GM18909 (cell line): ENCODE results near the gene MARCHF6.
A peak's percentile ranks its signal among the peaks of the same experiment; 100 is the strongest.
"Not testable (repeated sequence)": the region's sequence is repeated elsewhere in the genome, so short reads cannot be mapped to it uniquely, and the experiment has no call there.

ENCODE experiments used
- ATAC-seq: cut with Tn5 transposase; IDR thresholded peaks from one replicate; pipeline ENCODE4 v1.9.1; 2021; ENCODE audit warnings: mild to moderate bottlenecking; ENCODE audit not compliant: unreplicated experiment, poor library complexity

Gene MARCHF6

GRCh38 chr5:10374046-10375022, 20.8 kb downstream of the MARCHF6 start:
- ATAC-seq = peak; percentile 68

- not testable (repeated sequence) for ATAC-seq
Observed at GRCh38 chr5:10375146-10375545, 21.7 kb downstream of the MARCHF6 start.

DNA sequence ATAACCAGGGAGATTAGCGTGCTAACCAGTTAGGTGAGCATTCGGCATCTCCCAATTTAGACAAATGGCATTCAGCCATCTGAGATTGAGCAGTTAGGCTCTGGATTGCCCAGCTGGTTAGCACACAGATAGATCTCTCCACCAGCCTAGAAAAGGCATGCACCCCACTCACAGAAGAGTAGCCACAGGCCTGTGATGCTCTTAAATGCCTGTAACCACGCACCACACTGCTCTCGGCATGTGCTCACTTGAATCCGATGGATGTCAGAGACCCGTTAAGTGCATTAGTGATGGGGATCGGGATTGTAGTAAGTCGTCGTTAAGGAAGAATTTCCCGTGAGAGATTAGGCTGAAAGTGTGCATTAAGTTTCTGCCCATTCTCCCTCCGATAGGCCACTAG, 23.0 kb downstream of the MARCHF6 start:
- no peak for ATAC-seq

GRCh38 chr5:10377081-10377480, 23.6 kb downstream of the MARCHF6 start:
- no peak for ATAC-seq

DNA sequence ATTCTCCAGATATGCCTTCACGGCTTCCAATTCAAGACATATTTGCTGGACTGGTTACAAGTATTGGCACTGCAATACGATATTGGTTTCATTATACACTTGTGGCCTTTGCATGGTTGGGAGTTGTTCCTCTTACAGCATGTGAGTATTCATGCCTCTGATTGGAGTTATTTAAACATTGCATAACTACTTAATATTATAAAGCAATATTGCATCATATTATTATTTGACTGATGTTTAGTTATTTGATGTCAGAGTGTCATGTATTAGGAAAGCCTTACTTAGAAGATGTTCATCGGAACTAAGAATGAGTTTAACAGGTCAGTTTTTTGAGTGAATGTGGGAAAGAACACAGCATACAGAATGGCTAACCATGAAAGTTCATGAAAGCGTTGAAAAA, 28.3 kb downstream of the MARCHF6 start:
- ATAC-seq = no peak

- ATAC-seq = no peak
Observed at GRCh38 chr5:10384483-10384882, 31.0 kb downstream of the MARCHF6 start.

DNA sequence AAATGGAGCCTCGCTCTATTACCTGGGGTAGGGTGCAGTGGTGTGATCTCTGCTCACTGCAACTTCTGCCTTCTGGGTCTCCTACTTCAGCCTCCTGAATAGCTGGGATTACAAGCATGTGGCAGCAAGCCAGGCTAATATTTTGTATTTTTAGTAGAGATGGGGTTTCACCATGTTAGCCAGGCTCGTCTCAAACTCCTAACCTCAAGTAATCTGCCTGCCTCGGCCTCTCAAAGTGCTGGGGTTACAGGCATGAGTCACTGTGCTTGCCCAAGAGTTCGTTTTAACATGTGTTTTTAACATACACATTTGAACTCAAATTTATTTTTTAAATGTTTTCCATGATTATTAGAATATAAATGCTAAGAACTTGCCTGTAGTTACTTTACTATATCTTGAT, 34.2 kb downstream of the MARCHF6 start:
- ATAC-seq = no peak

DNA sequence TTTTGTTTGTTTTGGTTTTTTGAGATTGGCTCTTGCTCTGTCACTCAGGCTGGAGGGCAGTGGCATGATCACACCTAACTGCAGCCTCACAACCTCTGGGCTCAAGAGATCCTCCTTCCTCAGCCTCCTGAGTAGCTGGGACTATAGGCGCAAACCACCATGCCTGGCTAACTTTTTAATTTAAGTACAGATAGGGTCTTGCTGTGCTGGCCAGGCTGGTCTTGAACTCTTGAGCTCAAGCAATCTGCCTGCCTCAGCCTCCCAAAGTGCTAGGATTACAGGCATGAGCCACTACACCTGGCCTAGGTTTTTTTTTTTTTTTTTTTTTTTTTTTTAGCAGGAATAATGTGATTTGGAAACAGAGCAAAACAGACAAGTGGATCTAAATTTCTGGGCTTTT, 37.6 kb downstream of the MARCHF6 start:
- no peak for ATAC-seq

DNA sequence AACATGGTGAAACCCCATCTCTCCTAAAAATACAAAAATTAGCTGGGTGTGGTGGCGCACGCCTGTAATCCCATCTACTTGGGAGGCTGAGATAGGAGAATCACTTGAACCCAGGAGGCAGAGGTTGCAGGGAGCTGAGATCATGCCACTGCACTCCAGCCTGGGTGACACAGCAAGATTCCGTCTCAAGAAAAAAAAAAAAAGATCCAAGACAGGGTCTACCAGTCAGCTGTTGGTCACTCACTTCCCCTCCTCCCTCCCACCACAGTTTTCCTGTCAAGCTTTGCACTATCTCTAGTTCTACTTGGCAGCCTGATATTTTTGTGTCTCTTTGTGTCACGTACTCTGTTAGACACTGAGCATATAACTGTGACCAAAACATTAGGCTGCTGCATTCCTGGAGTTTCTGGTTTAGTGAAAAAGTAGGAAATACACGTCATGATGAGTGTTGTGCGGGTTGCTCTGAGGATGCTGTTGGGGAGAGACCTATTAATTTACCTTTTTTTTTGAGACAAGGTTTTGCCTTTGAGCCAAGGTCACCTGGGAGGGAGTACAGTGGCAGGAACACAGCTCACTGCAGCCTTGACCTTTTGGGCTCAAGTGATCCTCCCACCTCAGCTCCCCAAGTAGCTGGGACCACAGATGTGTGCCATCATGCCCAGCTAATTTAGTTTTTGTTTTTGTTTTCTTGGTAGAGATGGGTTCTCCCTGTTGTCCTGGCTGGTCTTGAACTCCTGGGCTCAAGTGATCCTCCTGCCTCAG, 39.3 kb downstream of the MARCHF6 start:
- not testable (repeated sequence) for ATAC-seq

DNA sequence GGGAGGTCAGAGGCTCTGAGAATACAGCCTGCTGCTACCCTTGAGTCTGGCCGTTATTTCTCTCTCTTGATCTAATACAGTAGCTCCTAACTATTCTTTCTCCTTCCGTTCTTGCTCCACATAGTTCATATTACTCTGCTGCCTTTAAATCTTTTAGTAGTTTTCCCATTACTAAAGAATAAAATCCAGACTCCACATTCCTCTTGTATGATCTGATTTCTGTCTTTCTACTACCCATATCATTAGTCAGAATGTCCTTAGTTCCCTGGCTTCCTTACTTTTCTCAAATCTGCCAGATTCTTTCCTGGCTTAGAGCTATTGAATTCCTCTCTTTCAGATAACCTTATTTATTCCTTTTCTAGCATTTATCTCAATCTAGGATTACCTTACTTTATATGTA, 40.0 kb downstream of the MARCHF6 start:
- no peak for ATAC-seq

GRCh38 chr5:10396552-10396951, 43.1 kb downstream of the MARCHF6 start:
- no peak for ATAC-seq

- no peak for ATAC-seq
Observed at GRCh38 chr5:10399839-10400238, 46.3 kb downstream of the MARCHF6 start.

DNA sequence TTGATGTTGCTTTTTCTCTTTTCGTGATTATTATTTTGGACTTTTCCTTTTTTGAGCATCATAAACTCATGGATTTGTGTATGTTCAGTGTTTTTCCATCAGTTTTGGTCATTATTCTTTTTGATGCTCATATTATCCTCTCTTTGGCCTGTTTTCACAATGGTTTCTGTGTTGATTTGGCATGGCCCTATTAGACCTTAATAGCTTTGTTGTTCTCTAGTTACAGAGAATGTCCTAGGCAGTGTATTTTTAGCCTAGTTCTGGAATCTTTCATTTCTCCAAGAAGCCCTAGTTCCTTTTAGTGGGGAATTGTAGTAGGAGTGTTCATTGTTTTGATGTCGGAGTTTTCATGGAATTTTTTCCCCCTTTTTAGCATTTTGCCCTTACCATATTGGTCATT, 46.9 kb downstream of the MARCHF6 start:
- ATAC-seq = no peak

DNA sequence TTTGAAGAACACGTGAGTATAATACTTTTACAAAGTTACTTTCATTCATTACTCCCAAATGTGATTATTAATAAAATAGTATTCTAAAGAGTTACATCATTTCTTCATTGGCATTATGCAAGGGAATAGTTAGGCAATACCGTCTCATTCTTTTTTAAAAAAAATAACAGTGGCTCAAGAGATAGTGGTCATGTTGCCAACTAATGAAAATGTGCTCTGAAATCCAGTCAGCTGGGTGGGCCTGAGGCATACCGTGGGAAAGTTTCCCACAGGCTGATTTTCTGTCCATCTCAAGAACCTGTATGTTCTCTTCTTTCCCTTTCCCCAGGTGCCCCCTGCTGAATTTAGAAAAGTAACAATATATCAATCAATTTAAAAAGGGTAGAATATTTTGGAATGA, 47.3 kb downstream of the MARCHF6 start:
- no peak for ATAC-seq

- ATAC-seq = peak; percentile 83
Observed at GRCh38 chr5:10401498-10401897, 48.0 kb downstream of the MARCHF6 start.
